Measurements from ENCODE around the gene MEI4. TPM values are rescaled to one million over a fixed set of nuclear protein-coding genes. Genes with fewer than 3 reads are reported as not detected.

MEI4 gene
- polyA plus RNA-seq, 3 donors: 1.6 to 1.7 (median 1.6) TPM

- no peak for DNase-seq (ENCODE audit: extremely low read depth in 1 of 11, low read depth in 9 of 11, low spot score in 4 of 11)
Observed at GRCh38 chr6:77880501-77880900, 227.7 kb downstream of the MEI4 start.

- DNase-seq (ENCODE audit: extremely low read depth in 1 of 11, low read depth in 9 of 11, low spot score in 4 of 11): no peak
Observed at GRCh38 chr6:77883851-77884250, 231.0 kb downstream of the MEI4 start.

- DNase-seq (ENCODE audit: extremely low read depth in 1 of 11, low read depth in 9 of 11, low spot score in 4 of 11): no peak
Observed at GRCh38 chr6:77893391-77893790, 240.6 kb downstream of the MEI4 start.

GRCh38 chr6:77906070-77906469, 253.2 kb downstream of the MEI4 start:
- no peak for DNase-seq (ENCODE audit: extremely low read depth in 1 of 11, low read depth in 9 of 11, low spot score in 4 of 11)

- DNase-seq (ENCODE audit: extremely low read depth in 1 of 11, low read depth in 9 of 11, low spot score in 4 of 11): no peak
Observed at GRCh38 chr6:77910826-77911225, 258.0 kb downstream of the MEI4 start.

GRCh38 chr6:77926198-77926751, 273.4 kb downstream of the MEI4 start:
- DNase-seq (ENCODE audit: extremely low read depth in 1 of 11, low read depth in 9 of 11, low spot score in 4 of 11): no peak

- no peak for DNase-seq (ENCODE audit: extremely low read depth in 1 of 11, low read depth in 9 of 11, low spot score in 4 of 11)
Observed at GRCh38 chr6:77930382-77930781, 277.5 kb downstream of the MEI4 start.

GRCh38 chr6:77930952-77931351, 278.1 kb downstream of the MEI4 start:
- no peak for DNase-seq (ENCODE audit: extremely low read depth in 1 of 11, low read depth in 9 of 11, low spot score in 4 of 11)

GRCh38 chr6:77962070-77962469, 309.2 kb downstream of the MEI4 start:
- DNase-seq (ENCODE audit: extremely low read depth in 1 of 11, low read depth in 9 of 11, low spot score in 4 of 11): no peak

- no peak for DNase-seq (ENCODE audit: extremely low read depth in 1 of 11, low read depth in 9 of 11, low spot score in 4 of 11)
Observed at GRCh38 chr6:77965449-77965848, 312.6 kb downstream of the MEI4 start.

- no peak for DNase-seq (ENCODE audit: extremely low read depth in 1 of 11, low read depth in 9 of 11, low spot score in 4 of 11)
Observed at GRCh38 chr6:77972334-77972733, 319.5 kb downstream of the MEI4 start.

Other genes starting within 250 kb of the MEI4 start
- under 1 TPM; 0.20 to 0.50 (median 0.27) TPM for gene HTR1B, start 189.5 kb upstream of the MEI4 start, polyA plus RNA-seq (ENCODE audit: insufficient read length in 3 of 3)